Kidney epithelial cell (primary cell): ENCODE measurements around the gene ABI3BP. TPM values are rescaled to one million over a fixed set of nuclear protein-coding genes. Genes with fewer than 3 reads are reported as not detected.
A peak's percentile ranks its signal among the peaks of the same experiment; 100 is the strongest.
"Not testable (repeated sequence)": the region's sequence is repeated elsewhere in the genome, so short reads cannot be mapped to it uniquely, and the experiment has no call there.

Experiments
- DNase-seq: peaks from one replicate; pipeline ENCODE4 v3.0.0-alpha.2; 2010; ENCODE audit warnings: low read depth
- H3K27me3 ChIP-seq: 2 replicates; pipeline ENCODE4 v1.6.0; 2011; ENCODE audit warnings: low read length; ENCODE audit not compliant: control insufficient read depth, insufficient read depth
- H3K36me3 ChIP-seq: 2 replicates; pipeline ENCODE4 v1.5.1; 2011; ENCODE audit warnings: low read length; ENCODE audit not compliant: control insufficient read depth, insufficient read depth
- H3K4me3 ChIP-seq: 2 replicates; pipeline ENCODE4 v1.5.1; 2011; ENCODE audit warnings: low read depth, mild to moderate bottlenecking, control low read depth, low read length
- CTCF ChIP-seq: IDR thresholded peaks from 2 replicates; pipeline ENCODE4 v1.5.1; 2011; ENCODE audit warnings: mild to moderate bottlenecking, moderate library complexity, low read length, control low read depth, inconsistent platforms; ENCODE audit not compliant: insufficient read depth, poor library complexity, severe bottlenecking
- total RNA-seq: library from RNA; depleted of rRNA; stranded (reverse); fragments of >200 nt; gene quantifications from 2 replicates; pipeline ENCODE4 v1.2.3, GENCODE V29; 2015

The ABI3BP gene
- total RNA-seq, 1 donor from 2014 or later = 0.84 TPM

GRCh38 chr3:101036213-101036618 is 43.0 kb upstream of the ABI3BP start:
- no peak overlapping the region for H3K4me3 ChIP-seq
- H3K36me3 ChIP-seq = no peaks in the 10 kb centered on the region
- TF ChIP-seq CTCF = no peak
- peak; percentile 93 for DNase-seq
- no peaks in the 10 kb centered on the region for H3K27me3 ChIP-seq

- H3K36me3 ChIP-seq = no peaks in the 10 kb centered on the region
- H3K4me3 ChIP-seq = no peak overlapping the region
- no peaks in the 10 kb centered on the region for H3K27me3 ChIP-seq
- no peak for TF ChIP-seq CTCF
- no peak for DNase-seq
Observed at GRCh38 chr3:101027286-101027685, 34.1 kb upstream of the ABI3BP start.

DNA sequence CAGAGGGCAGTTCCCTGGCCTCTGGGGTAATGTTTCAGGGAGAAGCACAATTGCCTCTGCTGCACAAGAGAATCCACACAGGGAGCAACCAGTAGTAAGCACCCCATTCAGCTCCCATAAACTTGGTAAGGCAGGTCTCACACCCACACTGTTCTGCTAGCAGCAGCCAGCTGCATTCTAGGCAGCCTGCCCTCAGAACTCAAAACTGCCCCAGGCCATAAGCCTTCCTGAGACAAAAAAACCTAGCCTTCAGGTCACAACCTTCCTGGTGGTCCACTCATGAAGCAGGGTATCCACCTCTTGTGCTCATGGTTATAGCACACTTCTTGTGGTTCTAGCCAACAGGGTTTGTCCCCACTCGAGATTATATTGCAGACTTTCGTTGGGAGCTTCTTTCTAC is 33.7 kb upstream of the ABI3BP start:
- no peak for TF ChIP-seq CTCF
- H3K27me3 ChIP-seq = no peaks in the 10 kb centered on the region
- no peak overlapping the region for H3K4me3 ChIP-seq
- DNase-seq = no peak
- no peaks in the 10 kb centered on the region for H3K36me3 ChIP-seq

- no peak for DNase-seq
- H3K4me3 ChIP-seq = no peak overlapping the region
- no peaks in the 10 kb centered on the region for H3K27me3 ChIP-seq
- no peaks in the 10 kb centered on the region for H3K36me3 ChIP-seq
- no peak for TF ChIP-seq CTCF
Observed at GRCh38 chr3:101026244-101026643, 33.0 kb upstream of the ABI3BP start.

GRCh38 chr3:101020351-101021015 is 27.3 kb upstream of the ABI3BP start:
- Histone ChIP-seq H3K27me3 (no peaks in the 10 kb centered on the region), H3K36me3 (no peaks in the 10 kb centered on the region), H3K4me3 (no peak overlapping the region)
- no peak for TF ChIP-seq CTCF
- DNase-seq = no peak

DNA sequence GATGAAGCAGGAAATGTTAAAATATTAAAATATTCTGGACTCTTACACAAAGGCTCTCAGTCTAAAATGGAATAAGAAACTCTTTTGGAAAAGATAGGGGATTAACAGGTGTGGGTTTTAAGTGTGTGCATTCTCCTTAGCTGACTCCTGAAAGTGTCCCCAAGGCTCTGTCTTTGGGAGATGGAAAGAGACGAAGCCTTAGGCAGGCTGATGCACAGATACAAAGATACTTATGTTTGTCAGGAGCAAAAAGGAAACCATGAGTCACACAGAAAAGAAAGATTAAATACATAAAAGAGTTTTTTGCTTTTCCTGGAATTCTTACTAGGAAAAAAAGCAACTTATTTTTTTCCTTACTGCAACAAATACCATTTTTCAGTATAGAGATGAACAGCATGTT is 23.8 kb upstream of the ABI3BP start:
- no peak for TF ChIP-seq CTCF
- H3K27me3 ChIP-seq = no peaks in the 10 kb centered on the region
- no peak overlapping the region for H3K4me3 ChIP-seq
- H3K36me3 ChIP-seq = no peaks in the 10 kb centered on the region
- no peak for DNase-seq

DNA sequence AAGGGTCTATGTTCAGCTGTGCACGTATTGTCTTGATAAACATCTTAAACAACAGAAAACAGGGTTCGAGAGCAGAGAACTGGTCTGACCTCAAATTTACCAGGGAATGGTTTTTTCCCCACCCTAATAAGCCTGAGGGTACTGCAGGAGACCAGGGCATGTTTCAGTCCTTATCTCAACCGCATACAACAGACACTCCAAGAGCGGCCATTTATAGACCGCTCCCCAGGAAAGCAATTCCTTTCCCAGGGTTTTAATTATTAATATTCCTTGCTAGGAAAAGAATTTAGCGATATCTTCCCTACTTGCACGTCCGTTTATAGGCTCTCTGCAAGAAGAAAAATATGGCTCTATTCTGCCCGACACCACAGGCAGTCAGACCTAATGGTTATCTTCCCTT is 19.1 kb upstream of the ABI3BP start:
- not testable (repeated sequence) for H3K36me3 ChIP-seq, H3K27me3 ChIP-seq, H3K4me3 ChIP-seq, DNase-seq
